HG03135 (cell line): ENCODE data around the gene CACNA1I.
"Not testable (repeated sequence)": the region's sequence is repeated elsewhere in the genome, so short reads cannot be mapped to it uniquely, and the experiment has no call there.

Source experiments
- ATAC-seq: cut with Tn5 transposase; IDR thresholded peaks from one replicate; pipeline ENCODE4 v1.9.1; 2021; ENCODE audit warnings: mild to moderate bottlenecking, moderate library complexity; ENCODE audit not compliant: unreplicated experiment

CACNA1I gene

DNA sequence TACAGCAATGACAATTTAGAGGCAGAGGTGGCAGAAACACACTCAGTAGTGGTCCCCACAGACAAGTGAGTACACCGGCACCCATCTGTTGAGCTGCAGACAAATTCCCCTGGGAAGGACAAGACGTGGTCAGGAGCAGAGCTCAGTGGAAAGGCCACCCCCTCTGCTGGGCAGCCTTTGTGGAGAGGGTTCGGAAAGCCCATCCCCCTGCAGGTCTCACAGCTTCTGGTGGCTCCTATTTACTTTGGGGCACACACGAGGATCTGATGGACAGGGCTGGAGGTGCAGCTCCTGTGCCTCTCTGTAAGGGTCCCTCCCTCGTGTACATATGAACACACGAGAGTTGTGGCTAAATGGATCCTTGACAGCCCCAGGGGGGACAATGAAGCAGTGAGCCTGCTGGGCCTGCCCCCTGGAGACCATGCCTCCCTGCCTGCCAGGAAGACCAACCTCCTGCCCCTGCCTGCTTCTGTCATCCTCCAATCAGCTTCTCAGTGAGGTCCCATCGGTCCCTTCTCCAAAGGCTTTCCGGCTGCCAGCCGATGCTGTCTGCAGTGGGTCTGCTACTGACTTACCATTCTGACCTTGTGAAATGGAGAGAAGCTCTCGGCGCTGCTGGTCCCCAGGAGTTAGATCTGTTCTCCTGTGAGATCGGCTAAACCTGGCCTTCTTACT, 161.5 kb downstream of the CACNA1I start:
- ATAC-seq, result no peak

DNA sequence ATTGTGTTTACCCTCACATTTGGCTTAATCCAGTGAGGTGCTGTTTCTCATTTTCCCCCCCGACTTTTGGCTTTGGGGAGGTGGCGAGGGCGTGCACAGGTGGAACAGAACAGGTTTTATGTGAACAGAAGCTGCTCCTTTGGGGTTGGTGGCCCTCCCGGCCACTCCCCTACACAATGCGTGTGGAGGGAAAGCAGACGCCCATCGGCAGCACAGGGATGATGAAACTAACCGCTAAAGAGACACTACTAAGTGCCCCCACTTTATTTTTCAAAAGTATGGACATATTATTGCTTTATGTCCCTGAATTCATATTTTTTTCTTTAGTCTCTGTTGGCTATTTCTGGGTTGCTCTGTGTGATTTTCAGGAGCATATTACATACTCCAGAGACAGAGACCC, 162.1 kb downstream of the CACNA1I start:
- ATAC-seq, result no peak

DNA sequence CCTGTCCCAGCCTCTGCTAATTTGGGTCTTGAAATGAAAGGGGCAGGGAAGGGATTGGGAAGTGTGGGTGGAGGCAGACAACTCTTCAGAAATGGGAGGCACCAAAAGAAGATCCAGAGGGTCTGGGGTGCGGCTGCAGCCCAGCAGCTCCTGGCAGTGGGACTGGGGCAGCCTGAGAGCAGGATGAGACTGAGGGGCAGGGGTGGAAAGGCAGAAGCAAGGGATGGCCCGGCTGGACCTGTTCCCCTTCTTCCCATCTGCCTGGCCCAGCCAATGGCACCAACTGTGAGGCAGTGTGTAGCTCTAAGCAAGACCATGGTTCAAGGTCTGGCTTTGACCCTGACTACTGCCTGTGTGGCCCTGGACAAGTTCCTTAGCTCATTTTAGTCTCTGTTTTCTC, 162.6 kb downstream of the CACNA1I start:
- ATAC-seq, result no peak

DNA sequence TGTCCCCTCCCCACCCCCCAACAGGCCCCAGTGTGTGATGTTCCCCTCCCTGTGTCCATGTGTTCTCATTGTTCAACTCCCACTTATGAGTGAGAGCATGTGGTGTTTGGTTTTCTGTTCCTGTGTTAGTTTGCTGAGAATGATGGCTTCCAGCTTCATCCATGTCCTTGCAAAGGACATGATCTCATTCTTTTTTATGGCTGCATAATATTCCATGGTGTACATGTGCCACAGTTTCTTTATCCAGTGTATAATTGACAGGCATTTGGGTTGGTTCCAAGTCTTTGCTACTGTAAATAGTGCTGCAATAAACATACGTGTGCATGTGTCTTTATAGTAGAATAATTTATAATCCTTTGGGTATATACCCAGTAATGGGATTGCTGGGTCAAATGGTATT, 163.5 kb downstream of the CACNA1I start:
- not testable (repeated sequence) for ATAC-seq

DNA sequence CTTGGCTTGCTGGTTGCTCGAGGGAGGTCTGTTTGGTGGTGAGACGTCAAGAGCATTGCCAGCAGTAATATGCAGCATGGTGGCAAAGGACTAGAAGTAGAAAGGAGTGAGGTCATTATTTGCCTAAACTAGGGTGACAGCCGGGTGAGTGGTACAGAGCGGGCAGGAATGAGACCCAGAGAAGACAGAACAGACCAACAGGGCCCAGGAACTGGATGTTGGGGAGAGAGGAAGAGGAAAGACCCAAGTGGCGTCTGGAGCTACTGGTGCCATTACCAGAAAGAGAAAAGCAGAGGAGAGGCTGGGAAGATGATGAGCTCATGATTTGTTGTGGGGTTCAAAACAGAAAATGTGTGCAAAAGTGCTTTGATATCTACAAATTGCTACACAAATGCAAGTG, 164.3 kb downstream of the CACNA1I start:
- ATAC-seq, result no peak

DNA sequence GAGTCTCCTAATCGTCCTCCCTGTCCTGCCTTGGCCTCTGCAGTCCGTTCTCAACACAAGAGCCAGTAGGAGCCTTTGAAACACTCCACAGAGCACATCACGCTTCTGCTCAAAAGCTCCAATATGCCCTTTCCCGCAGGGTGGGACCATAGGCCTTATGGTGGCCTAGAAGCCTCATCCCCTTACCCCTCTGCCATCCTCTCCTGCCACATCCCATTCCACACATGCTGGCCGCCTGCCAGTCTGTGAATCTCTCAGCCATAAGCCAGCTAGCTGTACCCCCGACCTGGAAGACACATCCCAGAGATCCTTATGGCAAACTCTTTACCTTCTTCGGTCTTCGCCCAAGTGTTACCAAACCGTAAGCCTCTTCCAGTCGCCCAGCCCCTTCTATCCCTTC, 165.2 kb downstream of the CACNA1I start:
- no peak for ATAC-seq

DNA sequence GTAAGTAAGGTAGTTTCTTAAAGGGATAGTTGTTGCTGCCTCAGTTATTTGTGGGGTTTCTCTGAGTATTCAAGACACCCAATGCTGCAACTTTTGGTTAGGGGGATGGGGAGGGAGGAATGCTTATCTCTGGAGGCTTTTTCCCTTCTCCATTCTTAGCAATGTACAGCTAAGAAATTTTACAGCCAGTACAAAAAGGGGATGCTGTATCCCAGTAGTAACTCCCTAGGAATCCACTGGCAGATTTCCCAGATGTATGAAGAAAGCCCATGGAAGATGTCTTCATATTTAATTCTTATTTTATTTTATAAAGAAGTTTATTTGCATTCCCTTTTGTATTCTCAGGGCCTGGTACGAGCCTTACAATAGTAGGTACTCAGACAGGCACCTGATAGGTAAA, 168.2 kb downstream of the CACNA1I start:
- ATAC-seq, result no peak
